Endometrial microvascular endothelial cells (primary cell): ENCODE measurements around the gene LSS. TPM values are rescaled to one million over a fixed set of nuclear protein-coding genes. Genes with fewer than 3 reads are reported as not detected.

ENCODE experiments used
- in situ Hi-C: cut with HindIII; loops from 2 replicates; pipeline ENCODE4 v1.10.0; 2017; ENCODE audit warnings: low sequenced_read_pairs, low pct_unique_long_range_greater_than_20kb; ENCODE audit errors: inconsistent ontology term
- total RNA-seq: library from RNA; depleted of rRNA; stranded (reverse); fragments of >200 nt; gene quantifications from one replicate; pipeline ENCODE4 v1.2.3, GENCODE V29; 2015; ENCODE audit errors: inconsistent ontology term

The LSS gene
- 57.2 TPM for total RNA-seq

- in situ Hi-C loops: no loop called here
Measured at GRCh38 chr21:46228345-46229051, at the start of gene LSS. TSS of gene LSS (minus strand) at chr21:46228774. CDS start at chr21:46228745, 29 bp downstream.

GRCh38 chr21:46274797-46275390 lies 46.3 kb upstream of the LSS start:
- in situ Hi-C loops: no loop called here

DNA sequence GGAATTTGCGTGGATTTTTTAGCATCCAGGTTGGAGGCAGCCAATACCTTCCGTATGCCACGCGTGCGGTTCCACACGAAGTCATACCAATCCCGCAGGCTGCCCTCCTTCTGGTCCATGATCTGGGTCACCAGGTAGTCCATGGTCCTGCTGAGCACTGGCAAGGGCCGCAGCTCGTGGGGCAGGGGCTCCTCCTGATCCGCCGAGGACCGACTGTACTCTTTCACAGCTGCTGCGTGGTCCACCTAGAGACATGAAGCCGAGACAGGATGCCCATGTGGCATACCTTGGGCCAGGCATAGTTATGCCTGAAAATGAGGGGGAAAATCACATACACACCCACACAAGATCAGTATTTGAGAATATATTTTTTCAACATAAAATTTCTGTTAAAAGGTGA lies 44.8 kb upstream of the LSS start:
- in situ Hi-C loops: no loop called here

DNA sequence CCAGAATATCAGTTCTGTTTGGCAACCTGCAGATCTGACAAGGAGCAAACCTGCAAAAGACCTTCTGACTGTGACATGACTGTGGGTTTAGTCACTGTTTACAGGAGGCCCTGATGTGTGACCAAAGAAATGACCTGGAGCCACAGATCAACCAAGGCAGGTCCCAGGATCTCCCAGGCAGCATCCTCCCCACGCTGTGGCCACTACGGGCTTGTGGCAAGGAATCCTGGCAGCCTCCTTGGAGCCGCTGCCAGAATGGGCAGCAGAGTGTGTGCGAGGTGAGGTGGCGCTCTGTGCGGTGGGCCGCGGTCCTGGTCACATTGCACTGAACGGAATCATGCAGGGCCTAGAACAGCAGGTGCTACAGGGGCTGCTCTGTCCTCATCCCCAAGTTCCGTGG lies 40.9 kb upstream of the LSS start:
- in situ Hi-C loops: no loop called here

- in situ Hi-C loops: no loop called here
Measured at GRCh38 chr21:46268371-46268770, 39.8 kb upstream of the LSS start.

DNA sequence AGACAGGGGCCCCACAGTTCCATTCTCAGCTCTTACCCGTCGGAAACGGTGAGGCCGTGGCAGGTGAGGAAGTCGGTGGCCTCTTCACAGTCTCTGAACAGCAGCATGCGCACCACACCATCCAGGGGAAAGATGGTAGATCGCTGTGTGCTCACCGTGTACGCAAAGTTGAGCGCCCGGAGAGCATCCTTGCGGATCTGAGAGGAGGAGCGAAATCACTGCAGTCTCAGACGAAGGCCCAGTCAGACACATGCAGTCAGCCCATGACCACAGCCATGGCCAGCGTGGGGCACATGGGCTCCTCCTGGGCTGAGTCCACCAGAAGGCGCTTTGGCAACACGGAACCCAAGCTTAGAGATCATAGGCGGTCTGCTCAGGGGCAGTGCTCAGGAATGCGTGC lies 38.4 kb upstream of the LSS start:
- in situ Hi-C loops: no loop called here

DNA sequence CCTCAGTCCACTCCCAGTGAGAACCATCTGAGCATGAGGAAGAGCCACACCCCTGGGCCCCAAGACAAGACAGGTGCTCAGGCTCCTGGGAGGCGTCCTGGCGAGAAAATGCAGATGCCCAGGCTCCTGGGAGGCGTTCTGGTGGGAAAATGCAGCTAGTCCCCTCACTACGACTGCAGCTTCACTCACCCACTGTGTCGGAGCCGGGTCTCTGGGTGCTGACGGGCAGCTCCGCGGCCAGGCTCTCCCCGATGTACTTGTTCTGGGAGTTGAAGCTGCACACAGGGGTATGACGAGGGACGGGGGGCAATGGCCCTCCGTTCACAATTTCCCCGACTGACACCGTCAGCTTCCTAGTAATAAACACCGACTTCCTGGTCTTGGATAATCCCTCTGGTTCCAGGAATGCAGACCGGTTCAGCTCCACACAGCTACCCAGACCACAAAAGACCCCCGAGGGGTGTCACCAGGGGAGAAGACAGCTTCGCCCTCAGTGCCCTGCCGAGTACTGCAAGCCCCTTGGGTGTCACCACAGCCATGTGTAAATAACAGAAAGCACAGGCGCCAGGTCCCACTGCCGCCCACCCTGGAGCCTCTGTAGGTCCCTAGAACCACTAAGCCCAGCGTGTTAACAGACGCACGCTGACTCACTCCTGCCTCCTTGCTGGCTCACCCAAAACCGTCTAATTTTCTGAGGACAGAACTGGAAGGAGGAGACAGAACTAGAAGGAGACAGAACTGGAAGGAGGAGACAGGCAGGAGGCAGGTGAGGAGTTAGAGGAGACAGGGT lies 37.4 kb upstream of the LSS start:
- in situ Hi-C loops: no loop called here

GRCh38 chr21:46264690-46265144 lies 36.1 kb upstream of the LSS start:
- in situ Hi-C loops: no loop called here

- in situ Hi-C loops: no loop called here
Measured at GRCh38 chr21:46264046-46264689, 35.6 kb upstream of the LSS start.

DNA sequence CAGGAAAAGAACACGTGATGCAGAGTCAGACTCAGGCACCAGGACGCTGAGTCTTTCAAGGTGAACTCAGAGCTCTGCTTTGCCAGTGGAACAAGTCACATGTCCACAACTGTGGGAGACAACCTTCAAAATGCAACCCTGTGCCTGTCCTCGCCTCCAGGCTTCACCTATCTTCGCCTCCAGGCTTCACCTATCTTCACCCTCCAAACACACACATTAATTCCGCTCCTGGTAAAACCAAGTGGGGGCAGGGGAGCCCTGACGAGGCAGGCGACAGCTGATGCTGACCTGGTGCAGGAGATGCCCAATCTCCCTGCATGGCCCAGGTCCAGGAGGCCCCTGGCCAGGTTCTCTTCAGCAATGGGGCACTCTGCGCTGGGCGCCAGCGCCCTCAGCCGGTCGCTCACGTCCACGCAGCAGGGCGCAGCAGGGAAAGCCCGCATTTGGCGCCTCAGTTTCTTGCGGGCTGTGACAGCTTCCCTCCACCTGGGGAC lies 28.0 kb upstream of the LSS start:
- in situ Hi-C loops: no loop called here

GRCh38 chr21:46255758-46256337 lies 27.3 kb upstream of the LSS start:
- in situ Hi-C loops: no loop called here

DNA sequence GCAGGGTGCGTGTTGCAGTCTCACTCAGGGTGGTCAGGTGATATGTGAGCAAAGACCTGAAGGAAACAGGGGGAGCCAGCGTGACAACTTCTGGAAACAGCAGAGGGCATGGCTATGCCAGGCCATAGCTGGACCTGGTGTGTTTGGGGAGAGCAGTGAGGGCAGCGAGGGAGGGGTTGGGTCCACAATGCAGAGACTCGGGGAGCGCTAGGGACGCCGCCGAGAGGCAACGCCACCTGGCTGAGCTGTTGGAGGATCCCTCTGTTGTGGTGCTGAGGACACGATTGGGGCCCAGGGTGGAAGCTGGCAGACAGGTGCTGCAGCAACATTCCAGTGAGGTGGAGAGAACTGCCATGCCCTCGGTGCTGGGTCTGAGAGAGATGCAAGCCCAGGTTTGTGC lies 26.6 kb upstream of the LSS start:
- in situ Hi-C loops: no loop called here

- in situ Hi-C loops: no loop called here
Measured at GRCh38 chr21:46254208-46254975, 25.8 kb upstream of the LSS start.

DNA sequence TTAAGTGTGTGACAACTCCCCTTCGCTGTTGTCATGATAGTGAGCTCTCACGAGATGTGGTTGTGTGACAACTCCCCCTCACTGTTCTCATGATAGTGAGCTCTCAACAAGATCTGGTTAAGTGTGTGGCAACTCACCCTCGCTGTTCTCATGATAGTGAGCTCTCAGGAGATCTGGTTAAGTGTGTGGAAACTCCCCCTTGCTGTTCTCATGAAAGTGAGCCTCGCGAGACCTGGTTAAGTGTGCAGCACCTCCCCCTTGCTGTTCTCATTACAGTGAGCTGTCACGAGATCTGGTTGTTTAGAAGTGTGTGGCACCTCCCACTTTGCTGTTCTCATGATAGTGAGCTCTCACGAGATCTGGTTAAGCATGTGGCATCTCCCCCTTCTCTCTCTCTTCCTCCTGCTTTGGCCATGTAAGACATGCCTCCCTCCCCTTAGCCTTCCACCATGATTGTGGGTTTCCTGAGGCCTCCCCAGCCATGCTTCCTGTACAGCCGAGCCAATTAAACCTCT lies 25.1 kb upstream of the LSS start:
- in situ Hi-C loops: no loop called here

- in situ Hi-C loops: no loop called here
Measured at GRCh38 chr21:46252840-46253239, 24.3 kb upstream of the LSS start.

DNA sequence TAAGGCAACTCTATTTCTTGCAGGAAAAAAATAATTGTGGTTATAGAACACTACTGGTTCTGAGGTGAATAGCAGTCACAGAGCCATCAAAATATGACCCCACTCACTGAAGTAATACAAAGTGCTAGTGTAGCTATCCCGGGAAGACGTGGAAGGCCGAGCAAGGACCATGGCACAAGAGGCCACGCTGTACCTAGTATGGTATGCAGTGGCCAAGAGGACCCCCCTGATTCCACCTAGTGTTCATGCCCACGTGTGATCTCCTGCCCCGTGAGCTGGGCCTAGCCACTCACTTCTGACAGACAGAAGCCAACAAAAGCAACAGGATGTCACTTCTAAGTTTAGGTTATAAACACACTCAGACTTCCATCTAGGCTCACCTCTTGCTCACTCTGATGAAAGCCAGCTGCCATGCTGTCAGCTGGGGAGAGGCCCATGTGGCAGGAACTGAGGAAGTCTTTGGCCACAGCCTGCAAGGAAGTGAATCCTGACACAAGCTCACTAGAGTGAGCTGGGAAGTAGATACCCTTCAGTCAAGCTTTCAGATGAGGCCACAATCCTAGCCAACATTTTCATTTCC lies 21.7 kb upstream of the LSS start:
- in situ Hi-C loops: no loop called here

DNA sequence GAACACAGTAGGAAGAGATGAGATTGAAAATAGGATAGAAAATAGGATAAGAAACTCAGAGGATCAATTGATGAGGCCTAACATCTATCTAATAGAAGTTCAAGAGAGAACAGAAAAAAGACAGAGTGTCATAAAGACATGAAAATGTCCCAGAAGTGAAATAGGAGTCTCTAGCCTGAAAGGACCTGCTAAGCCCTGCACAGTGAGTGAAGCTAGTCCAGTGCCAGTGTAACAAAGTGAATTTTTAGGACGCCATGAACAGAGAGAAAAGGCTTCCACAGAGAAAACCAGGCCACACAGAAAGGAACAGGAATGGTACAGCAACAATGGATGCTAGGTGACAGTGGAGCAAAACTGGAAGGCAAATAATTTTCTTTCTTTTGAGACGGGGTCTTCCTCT lies 20.3 kb upstream of the LSS start:
- in situ Hi-C loops: no loop called here

GRCh38 chr21:46248422-46248782 lies 19.8 kb upstream of the LSS start:
- in situ Hi-C loops: no loop called here
